22Rv1 (cell line): ENCODE data around the gene WDR77.

ENCODE experiments used
- H3K27ac ChIP-seq: fragments of 450-650 bp; 2 replicates; pipeline ENCODE4 v1.5.1; 2017
- ZFX ChIP-seq: fragments of 450-650 bp; IDR thresholded peaks from 2 replicates; pipeline ENCODE4 v1.6.1; 2017; ENCODE audit warnings: antibody characterized with exemption, borderline replicate concordance
- TF ChIP-seq, protein P1 (sequence below): fragments of 450-650 bp; IDR thresholded peaks from 2 replicates; pipeline ENCODE4 v1.5.1; 2017; ENCODE audit warnings: mild to moderate bottlenecking

WDR77 gene

GRCh38 chr1:111487133-111487532 lies 38.1 kb upstream of the WDR77 start:
- no peak overlapping the region for H3K27ac ChIP-seq
- TF ChIP-seq, protein P1, sequence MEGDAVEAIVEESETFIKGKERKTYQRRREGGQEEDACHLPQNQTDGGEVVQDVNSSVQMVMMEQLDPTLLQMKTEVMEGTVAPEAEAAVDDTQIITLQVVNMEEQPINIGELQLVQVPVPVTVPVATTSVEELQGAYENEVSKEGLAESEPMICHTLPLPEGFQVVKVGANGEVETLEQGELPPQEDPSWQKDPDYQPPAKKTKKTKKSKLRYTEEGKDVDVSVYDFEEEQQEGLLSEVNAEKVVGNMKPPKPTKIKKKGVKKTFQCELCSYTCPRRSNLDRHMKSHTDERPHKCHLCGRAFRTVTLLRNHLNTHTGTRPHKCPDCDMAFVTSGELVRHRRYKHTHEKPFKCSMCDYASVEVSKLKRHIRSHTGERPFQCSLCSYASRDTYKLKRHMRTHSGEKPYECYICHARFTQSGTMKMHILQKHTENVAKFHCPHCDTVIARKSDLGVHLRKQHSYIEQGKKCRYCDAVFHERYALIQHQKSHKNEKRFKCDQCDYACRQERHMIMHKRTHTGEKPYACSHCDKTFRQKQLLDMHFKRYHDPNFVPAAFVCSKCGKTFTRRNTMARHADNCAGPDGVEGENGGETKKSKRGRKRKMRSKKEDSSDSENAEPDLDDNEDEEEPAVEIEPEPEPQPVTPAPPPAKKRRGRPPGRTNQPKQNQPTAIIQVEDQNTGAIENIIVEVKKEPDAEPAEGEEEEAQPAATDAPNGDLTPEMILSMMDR = no peak
- TF ChIP-seq ZFX = no peak

DNA sequence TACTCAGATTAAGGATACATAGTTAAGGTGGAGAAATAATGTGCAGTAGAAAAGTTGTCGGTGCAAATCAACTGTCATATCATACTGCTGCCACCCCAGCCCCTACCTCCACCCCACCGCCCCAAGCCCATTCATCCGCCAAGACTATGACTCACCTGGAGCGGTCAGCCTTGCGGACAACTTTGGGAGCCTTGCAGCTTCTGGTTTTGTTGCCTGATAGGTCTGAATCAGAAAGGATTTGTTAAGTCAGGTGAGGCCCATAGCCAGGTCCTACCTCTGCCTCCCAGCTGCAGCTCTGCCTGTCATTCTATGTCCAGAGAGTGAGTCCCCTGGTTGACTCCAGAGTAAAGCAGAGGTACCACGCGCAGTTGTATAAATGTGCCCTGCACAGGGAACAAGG lies 37.4 kb upstream of the WDR77 start:
- no peak for TF ChIP-seq ZFX
- TF ChIP-seq, protein P1 = no peak

GRCh38 chr1:111484391-111485026 lies 35.5 kb upstream of the WDR77 start:
- TF ChIP-seq ZFX = no peak
- no peak overlapping the region for H3K27ac ChIP-seq

More for the DNA sequence above, 37.4 kb upstream of the WDR77 start:
- no peak overlapping the region for H3K27ac ChIP-seq

GRCh38 chr1:111483876-111484275 lies 34.8 kb upstream of the WDR77 start:
- TF ChIP-seq ZFX = no peak
- TF ChIP-seq, protein P1 = no peak
- H3K27ac ChIP-seq = no peak overlapping the region

DNA sequence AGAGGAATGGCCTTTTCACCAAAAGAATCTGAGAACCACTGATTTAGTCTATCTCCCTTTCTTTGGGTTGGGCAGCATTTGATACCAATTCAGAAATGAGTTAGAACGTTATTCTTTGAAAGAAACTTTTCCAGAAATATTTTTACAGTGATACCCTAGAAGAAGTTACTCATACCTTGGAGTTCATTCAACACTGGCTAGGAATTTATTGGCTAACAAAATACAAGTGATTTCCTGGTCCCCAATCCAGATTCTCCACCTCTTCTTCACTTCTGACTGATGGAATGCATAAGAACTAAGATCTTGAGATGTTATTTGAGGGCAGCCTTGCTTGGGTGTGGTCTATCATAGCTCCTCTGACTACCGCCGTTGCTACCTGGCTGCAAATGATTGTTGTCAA lies 34.1 kb upstream of the WDR77 start:
- TF ChIP-seq, protein P1 = no peak
- TF ChIP-seq ZFX = no peak

DNA sequence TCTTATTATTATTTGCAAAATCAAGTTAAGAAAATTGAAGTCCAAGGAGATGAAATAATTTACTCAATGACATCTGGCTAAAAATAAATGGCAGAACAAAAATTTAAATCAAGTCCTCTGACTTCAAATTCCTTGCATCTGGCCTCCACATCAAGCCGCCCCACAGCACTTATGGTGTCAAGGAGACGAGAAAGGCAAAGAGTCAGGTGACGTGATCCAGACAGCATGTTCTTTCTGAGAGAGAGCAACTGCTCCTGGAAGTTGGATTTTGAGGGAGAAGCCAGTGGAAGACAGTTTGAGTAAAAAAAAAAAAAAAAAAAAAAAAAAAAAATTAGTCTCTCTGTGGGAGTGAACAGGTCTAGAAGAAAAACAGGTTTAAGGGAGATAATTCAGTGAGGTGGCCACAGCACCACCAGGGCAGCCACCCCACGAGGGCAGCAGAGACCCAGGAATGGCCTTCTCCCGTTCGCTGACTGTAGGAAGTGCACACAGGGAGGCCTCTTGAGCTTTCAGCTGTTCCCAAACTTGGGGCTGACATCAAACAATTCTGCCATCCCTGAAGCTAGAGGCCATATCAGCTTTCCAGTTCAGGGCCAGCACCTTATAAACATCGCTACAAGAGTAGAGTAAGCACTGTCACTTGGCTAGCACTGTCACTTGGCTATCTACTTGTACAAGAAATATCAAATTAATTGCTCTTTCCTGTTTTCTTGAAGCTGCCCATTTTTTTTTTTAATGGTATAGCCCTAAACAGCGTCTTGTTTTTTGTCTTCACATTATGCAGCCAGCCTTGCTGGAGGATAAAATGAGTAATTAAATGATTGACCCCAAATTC lies 32.5 kb upstream of the WDR77 start:
- no peak for TF ChIP-seq ZFX
- TF ChIP-seq, protein P1 = peak; percentile 45
- no peak overlapping the region for H3K27ac ChIP-seq

More for the DNA sequence above, 34.1 kb upstream of the WDR77 start:
- H3K27ac ChIP-seq = no peak overlapping the region

- TF ChIP-seq, protein P1 = no peak
- TF ChIP-seq ZFX = no peak
- H3K27ac ChIP-seq = no peak overlapping the region
Measured at GRCh38 chr1:111480674-111481073, 31.6 kb upstream of the WDR77 start.
